GM12875 (cell line): ENCODE measurements around the gene MAG.

Experiments
- H3K4me3 ChIP-seq: one replicate; pipeline ENCODE4 v1.5.1; 2011; ENCODE audit warnings: low read depth, low read length, control low read depth
- TF ChIP-seq, protein P1 (sequence below): IDR thresholded peaks from 2 replicates; pipeline ENCODE4 v1.5.1; 2011; ENCODE audit warnings: low read depth, mild to moderate bottlenecking, control low read depth, inconsistent platforms, low read length, moderate library complexity, borderline replicate concordance; ENCODE audit not compliant: insufficient read depth

The MAG gene

DNA sequence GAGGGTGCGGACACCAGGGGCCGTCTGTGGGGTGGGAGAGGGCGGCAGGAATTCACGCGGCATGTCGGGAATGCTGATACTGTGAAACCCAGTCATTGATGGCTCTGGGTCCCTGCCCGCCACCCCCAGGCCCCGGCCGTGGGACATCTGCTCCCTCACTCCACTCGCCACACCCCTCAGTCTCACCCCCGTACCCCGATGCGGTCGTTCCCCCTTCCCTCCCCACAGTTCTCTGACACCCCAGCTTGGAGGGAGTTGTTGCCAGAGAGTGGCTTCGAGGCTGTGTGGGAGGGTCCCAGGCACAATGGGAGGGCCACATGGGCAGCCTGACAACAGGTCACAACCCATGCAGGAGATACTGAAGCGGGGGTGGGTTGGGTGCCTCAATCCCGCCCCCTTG, 1.8 kb downstream of the MAG start:
- no peak overlapping the region for H3K4me3 ChIP-seq
- TF ChIP-seq, protein P1, sequence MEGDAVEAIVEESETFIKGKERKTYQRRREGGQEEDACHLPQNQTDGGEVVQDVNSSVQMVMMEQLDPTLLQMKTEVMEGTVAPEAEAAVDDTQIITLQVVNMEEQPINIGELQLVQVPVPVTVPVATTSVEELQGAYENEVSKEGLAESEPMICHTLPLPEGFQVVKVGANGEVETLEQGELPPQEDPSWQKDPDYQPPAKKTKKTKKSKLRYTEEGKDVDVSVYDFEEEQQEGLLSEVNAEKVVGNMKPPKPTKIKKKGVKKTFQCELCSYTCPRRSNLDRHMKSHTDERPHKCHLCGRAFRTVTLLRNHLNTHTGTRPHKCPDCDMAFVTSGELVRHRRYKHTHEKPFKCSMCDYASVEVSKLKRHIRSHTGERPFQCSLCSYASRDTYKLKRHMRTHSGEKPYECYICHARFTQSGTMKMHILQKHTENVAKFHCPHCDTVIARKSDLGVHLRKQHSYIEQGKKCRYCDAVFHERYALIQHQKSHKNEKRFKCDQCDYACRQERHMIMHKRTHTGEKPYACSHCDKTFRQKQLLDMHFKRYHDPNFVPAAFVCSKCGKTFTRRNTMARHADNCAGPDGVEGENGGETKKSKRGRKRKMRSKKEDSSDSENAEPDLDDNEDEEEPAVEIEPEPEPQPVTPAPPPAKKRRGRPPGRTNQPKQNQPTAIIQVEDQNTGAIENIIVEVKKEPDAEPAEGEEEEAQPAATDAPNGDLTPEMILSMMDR, result no peak

DNA sequence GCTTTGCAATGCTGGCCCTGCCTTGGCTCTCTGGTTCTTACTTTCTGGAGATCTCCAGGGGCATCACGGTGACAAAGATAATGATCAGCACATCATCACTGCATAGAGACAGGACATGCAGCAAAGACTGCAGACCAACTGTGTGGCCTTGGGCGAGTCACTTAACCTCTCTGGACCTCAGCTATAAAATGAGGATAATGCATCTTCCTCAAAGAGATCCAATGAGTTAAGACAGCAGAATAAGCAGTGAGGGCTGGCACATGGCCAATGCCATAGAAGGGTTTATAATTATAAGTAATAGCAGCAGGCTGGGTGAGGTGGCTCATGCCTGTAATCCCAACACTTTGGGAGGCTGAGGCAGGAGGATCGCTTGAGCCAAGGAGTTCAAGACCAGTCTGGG, 2.4 kb downstream of the MAG start:
- TF ChIP-seq, protein P1, result no peak
- H3K4me3 ChIP-seq, result no peak overlapping the region

DNA sequence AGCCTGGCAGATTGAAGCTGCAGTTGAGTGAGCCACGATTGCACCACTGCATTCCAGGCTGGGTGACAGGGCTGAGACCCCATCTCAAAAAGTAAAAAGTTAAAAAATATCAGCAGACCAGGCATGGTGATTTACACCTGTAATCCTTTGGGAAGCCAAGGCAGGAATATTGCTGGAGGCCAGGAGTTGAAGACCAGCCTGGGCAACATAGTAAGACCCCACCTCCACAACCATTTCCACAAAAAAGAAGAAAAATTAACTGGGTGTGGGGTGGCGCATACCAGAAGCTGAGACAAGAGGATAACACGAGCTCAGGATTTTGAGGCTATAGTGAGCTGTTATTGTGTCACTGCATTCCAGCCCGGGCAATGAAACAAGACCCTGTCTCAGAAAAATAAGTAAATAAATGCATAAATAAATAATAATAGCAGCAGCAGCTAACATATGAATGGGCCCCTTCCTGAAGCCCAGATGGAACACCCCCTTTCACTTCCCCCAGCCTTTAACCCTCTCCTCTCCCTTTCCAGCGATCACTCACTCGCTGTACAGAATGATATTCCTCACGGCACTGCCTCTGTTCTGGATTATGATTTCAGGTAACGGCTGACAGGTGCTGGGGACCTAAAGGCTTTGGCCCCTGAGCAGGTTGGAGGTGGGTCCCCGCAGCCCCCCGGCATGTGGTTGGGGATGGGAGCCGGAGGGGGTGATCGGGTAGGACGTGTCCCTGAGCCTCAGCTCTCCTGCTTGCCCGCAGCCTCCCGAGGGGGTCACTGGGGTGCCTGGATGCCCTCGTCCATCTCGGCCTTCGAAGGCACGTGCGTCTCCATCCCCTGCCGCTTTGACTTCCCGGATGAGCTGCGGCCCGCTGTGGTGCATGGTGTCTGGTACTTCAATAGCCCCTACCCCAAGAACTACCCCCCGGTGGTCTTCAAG, 3.2 kb downstream of the MAG start:
- TF ChIP-seq, protein P1, result no peak
- H3K4me3 ChIP-seq, result no peak overlapping the region

DNA sequence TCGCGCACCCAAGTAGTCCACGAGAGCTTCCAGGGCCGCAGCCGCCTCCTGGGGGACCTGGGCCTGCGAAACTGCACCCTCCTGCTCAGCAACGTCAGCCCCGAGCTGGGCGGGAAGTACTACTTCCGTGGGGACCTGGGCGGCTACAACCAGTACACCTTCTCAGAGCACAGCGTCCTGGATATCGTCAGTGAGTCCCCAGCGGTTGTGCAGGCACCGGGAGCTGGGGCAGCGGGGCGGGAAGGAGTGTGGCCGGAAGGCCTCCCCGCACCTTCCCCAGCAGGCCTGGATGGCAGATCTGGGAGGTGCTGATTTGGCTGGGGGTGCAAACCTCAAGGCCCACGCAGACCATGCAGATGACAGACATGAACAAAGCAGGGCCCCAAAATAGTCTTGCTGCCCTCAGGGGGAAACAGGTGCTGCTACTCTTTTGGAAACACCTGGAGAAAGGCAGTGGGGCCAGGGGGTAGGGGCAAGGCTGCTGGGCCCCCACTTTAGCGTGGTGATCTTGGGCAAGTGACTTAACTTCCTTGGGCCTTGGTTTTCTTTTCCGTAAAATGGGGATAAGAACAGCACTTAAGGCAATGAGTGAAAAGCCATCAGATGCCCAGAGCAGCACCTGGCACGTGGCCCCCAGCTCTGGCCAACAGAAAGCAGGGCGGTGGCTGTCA, 4.0 kb downstream of the MAG start:
- TF ChIP-seq, protein P1, result no peak

DNA sequence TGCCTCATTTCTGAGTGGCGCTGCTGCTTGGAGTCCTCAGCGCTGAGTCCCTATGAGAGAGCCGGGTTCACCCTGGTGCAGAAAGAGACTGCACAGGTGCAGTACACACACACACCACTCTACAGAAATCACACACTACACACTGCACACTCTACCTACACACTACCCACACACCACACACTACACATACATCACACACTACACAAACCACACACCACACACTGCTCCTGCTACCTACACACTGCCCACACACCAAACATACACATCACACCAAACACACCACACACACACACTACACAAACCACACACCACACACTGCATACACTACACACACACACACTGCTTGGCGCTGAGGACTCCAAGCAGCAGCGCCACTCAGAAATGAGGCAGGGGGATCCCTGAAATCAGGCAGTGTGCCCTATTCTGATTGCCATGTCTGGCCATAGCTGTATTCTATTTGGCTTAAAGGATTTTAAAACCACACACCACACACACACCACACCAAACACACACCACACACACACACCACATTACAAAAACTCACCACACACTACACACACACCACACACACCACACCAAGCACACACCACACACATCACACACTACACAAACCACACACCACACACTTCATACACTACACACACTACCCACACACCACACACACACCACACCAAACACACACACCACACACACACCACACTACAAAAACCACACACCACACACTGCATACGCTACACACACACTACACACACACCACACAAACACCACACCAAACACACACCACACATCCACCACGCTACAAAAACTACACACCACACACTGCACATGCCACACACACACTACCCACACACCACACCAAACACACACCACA, 4.9 kb downstream of the MAG start:
- TF ChIP-seq, protein P1, result no peak
- H3K4me3 ChIP-seq, result no peak overlapping the region

More for the DNA sequence above, 4.0 kb downstream of the MAG start:
- no peak overlapping the region for H3K4me3 ChIP-seq

DNA sequence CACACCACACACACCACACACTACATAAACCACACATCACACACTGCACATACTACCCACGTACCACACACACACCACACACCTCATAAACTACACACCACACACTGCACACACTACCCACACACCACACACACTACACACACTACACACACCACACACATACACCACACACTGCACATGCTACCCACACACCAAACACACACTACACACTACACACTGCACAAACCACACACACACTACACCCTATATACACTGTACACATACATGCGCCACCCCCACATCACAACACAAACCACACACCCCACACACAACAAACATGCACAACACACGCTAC, 5.5 kb downstream of the MAG start:
- H3K4me3 ChIP-seq, result no peak overlapping the region
- TF ChIP-seq, protein P1, result no peak
